HFFc6 (cell line): ENCODE data around the gene NPEPL1. TPM values are rescaled to one million over a fixed set of nuclear protein-coding genes. Genes with fewer than 3 reads are reported as not detected.

Experiments
- DNase-seq: peaks from one replicate; pipeline ENCODE4 v3.0.0-alpha.2; 2018
- H3K27ac Mint-ChIP-seq: 2 replicates; pipeline ENCODE4 v1.8.0; 2020; ENCODE audit warnings: mild to moderate bottlenecking, mixed read lengths
- H3K27me3 Mint-ChIP-seq: 2 replicates; pipeline ENCODE4 v1.8.0; 2021; ENCODE audit warnings: mild to moderate bottlenecking, moderate library complexity, mixed read lengths; ENCODE audit not compliant: insufficient read depth
- H3K36me3 Mint-ChIP-seq: 2 replicates; pipeline ENCODE4 v1.8.0; 2021; ENCODE audit warnings: low read depth, mixed read lengths
- H3K4me1 Mint-ChIP-seq: 2 replicates; pipeline ENCODE4 v1.8.0; 2020; ENCODE audit warnings: low read depth, mixed read lengths
- H3K4me3 Mint-ChIP-seq: 2 replicates; pipeline ENCODE4 v1.8.0; 2020; ENCODE audit warnings: mild to moderate bottlenecking, moderate library complexity, mixed read lengths
- H3K9me3 Mint-ChIP-seq: 2 replicates; pipeline ENCODE4 v1.8.0; 2020; ENCODE audit warnings: mild to moderate bottlenecking, mixed read lengths
- total RNA-seq, 6 experiments: library from RNA; stranded (reverse); fragmentation: NEBNext Ultra II Directional; extraction: Animal tissue kit (Norgen Biotek cat#: 25700); gene quantifications; 2 replicates in 1 of 6; 3 replicates in 5 of 6; pipeline ENCODE4 v1.2.3, GENCODE V29; 2021
- TF ChIP-seq, protein P1 (sequence below): fragments of 200-600 bp; sonication (generic); IDR thresholded peaks from 2 replicates; pipeline ENCODE4 v1.5.0; 2021; ENCODE audit warnings: antibody characterized with exemption, mild to moderate bottlenecking

The NPEPL1 gene
- total RNA-seq, 6 experiments from 2014 or later, result 12.0 to 17.8 (median 12.6) TPM

DNA sequence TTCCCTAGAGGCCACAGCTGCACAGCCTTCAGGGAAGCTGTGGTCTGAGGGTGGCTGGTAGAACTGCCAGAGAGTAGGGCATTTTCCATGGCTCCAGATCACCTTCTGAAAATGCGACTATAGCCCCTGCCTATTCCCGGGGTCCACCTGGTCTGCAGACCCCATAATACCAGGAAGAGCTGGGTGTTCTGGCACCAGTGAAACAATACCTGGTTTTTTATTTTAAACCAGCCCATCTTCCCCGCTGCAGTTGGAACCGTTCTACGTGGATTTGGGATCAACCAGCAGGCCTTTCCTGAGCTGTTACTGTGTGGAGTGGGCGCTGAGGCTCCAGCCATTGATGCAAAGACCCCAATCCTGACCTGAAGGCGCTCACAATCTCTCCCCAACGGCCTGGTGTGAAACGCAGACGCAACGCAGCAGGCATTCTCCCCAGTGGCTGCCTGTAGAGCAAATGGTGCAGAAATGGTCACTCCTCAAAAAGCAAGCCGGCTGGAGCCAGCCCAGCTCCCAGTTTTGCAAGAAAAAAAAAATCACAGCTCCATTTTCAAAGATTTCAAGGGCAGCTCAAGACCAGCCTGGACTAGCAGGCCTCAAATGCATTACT lies 11.3 kb downstream of the NPEPL1 start:
- Mint-ChIP-seq H3K4me1 (no peaks in the 10 kb centered on the region), H3K9me3 (no peaks in the 10 kb centered on the region), H3K27ac (no peak overlapping the region), H3K36me3 (peaks cover 18% of the 10 kb centered on the region), H3K4me3 (no peak overlapping the region), H3K27me3 (no peaks in the 10 kb centered on the region)
- TF ChIP-seq, protein P1, sequence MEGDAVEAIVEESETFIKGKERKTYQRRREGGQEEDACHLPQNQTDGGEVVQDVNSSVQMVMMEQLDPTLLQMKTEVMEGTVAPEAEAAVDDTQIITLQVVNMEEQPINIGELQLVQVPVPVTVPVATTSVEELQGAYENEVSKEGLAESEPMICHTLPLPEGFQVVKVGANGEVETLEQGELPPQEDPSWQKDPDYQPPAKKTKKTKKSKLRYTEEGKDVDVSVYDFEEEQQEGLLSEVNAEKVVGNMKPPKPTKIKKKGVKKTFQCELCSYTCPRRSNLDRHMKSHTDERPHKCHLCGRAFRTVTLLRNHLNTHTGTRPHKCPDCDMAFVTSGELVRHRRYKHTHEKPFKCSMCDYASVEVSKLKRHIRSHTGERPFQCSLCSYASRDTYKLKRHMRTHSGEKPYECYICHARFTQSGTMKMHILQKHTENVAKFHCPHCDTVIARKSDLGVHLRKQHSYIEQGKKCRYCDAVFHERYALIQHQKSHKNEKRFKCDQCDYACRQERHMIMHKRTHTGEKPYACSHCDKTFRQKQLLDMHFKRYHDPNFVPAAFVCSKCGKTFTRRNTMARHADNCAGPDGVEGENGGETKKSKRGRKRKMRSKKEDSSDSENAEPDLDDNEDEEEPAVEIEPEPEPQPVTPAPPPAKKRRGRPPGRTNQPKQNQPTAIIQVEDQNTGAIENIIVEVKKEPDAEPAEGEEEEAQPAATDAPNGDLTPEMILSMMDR, result no peak
- DNase-seq, result no peak

DNA sequence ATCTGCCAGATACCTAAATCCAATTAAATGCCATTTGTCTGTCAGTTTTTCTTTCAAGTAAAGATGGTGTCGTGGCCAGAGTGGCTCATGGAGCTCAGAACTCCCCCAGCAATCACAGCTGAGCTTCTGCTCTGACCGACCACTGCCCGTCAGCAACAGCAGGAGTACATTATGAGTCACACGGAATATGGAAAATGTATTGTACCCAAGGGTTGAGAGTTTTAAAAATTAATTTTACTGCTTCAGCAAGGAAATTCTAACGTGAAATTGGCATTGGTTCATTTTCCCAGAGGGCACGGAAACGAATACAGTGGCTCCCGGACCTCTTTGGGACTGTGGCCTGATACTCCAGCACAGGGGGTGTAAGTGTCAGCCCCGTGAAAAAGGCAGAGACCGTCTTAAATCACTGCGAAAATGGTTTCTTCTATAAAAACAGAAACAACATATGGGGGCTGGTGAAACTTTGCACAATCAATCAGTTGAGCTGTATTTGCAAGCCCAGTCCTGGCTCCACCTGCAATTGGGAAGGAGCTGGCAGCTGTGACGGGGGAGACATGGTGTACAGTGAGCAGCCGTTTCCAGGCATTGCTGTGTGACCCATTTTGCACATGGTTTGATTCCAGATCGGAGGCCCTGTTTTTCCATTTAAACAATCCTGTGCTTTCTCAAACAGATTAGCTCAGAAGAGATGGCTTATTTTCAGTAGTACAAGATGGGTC lies 12.8 kb downstream of the NPEPL1 start:
- no peak for DNase-seq
- H3K27me3 Mint-ChIP-seq, result no peaks in the 10 kb centered on the region
- H3K9me3 Mint-ChIP-seq, result no peaks in the 10 kb centered on the region
- H3K4me3 Mint-ChIP-seq, result no peak overlapping the region
- no peaks in the 10 kb centered on the region for H3K4me1 Mint-ChIP-seq
- TF ChIP-seq, protein P1, result no peak
- peaks cover 18% of the 10 kb centered on the region for H3K36me3 Mint-ChIP-seq
- H3K27ac Mint-ChIP-seq, result no peak overlapping the region

DNA sequence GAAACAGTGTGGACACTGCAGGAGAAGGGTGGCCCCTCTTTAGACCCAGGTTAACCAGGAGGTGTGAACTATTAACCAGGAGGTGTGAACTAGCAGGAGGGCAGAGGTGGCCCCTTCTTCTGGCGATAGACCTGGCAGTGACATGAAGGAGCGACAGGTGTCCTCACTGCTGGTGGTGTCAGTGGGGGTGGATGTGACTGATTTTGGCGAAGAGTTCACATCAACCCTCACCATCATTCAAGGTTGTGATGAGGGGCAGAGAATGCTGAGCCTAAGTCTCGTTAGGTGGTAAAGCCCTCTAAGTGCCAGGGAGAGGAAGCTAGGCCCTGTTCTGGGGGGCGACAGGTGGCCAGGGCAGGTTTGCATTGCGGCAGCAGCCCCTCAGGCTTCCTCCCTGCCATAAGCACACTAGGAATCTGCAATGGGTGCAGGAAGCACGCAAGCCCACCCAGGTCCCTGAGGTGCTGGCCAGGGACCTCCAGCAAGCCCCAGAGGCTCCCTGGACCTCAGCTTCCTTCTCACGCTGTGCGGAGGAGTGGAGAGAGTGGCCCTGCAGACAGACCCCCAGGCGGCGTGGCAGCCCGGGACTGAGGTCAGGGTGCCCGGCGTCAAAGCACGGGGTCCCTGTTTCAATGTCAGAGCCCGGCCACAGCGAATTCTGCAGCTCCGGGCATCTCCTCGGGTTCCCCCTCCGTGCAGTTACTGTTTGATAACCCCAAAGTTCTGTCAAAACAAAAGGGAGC lies 13.7 kb downstream of the NPEPL1 start:
- Mint-ChIP-seq H3K27ac (no peak overlapping the region), H3K4me3 (no peak overlapping the region), H3K4me1 (no peaks in the 10 kb centered on the region), H3K36me3 (peaks cover 18% of the 10 kb centered on the region), H3K27me3 (no peaks in the 10 kb centered on the region), H3K9me3 (no peaks in the 10 kb centered on the region)
- TF ChIP-seq, protein P1, result no peak
- DNase-seq, result no peak

DNA sequence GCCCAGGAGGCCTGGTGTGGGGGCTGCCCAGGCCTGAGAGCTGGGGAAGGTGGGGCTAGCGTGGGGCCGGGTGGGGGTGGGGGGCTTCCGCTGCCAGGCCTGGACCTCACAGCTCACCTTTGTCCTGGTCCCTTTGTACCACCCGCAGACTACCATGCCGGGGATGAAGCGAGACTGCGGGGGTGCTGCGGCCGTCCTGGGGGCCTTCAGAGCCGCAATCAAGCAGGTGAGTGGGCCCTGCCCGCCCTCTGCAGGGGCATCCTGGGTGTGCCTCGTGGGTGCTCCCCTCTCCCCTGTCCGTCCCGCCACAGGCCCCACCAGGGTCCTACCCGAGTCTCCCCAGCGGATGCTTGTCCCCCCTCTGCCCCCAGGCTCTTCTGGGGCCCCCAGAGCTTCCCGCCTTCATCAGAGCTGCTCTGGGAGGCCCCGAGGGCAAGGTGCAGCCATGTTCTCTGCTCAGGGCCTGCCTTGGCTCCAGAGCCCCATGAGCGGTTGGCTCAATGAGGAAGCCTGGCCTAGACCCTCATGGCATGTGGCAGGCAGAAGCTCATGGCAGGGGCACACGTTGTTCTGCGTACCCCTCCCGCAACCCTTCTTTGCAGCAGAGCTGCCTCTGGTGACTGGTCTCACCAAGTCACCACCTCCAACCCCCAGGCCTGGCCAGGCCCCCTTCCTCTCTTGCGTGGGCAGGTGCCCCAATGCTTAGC lies 14.5 kb downstream of the NPEPL1 start:
- H3K4me1 Mint-ChIP-seq, result no peaks in the 10 kb centered on the region

DNA sequence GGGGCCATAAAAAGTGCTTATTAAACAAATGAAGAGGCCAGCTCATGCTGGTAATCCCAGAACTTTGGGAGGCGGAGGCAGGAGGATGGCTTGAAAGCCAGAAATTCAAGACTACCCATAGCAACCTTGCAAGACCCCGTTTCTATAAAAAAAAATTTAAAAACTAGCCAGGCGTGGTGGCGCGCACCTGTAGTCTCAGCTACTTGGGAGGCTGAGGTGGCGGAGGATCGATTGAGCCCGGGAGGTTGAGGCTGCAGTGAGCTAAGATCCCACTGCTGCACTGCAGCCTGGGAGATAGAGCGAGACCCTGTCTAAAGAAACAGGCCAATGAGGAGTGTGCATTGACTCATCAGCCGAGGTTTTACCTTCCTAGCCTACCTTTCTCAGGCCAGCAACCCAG lies 15.2 kb downstream of the NPEPL1 start:
- no peaks in the 10 kb centered on the region; the same call in 1 of the 2 replicates for H3K27me3 Mint-ChIP-seq
- H3K36me3 Mint-ChIP-seq, result peaks cover 15% of the 10 kb centered on the region
- TF ChIP-seq, protein P1, result no peak
- no peak overlapping the region for H3K27ac Mint-ChIP-seq
- H3K9me3 Mint-ChIP-seq, result no peaks in the 10 kb centered on the region
- DNase-seq, result no peak
- H3K4me3 Mint-ChIP-seq, result no peak overlapping the region
- no peaks in the 10 kb centered on the region for H3K4me1 Mint-ChIP-seq

More for the DNA sequence above, 14.5 kb downstream of the NPEPL1 start:
- peaks cover 18% of the 10 kb centered on the region for H3K36me3 Mint-ChIP-seq
- no peak overlapping the region for H3K4me3 Mint-ChIP-seq
- TF ChIP-seq, protein P1, result no peak
- no peaks in the 10 kb centered on the region for H3K9me3 Mint-ChIP-seq
- no peak for DNase-seq
- H3K27me3 Mint-ChIP-seq, result no peaks in the 10 kb centered on the region
- no peak overlapping the region for H3K27ac Mint-ChIP-seq
